ENCODE data around the gene RAPH1.

The RAPH1 gene

DNA sequence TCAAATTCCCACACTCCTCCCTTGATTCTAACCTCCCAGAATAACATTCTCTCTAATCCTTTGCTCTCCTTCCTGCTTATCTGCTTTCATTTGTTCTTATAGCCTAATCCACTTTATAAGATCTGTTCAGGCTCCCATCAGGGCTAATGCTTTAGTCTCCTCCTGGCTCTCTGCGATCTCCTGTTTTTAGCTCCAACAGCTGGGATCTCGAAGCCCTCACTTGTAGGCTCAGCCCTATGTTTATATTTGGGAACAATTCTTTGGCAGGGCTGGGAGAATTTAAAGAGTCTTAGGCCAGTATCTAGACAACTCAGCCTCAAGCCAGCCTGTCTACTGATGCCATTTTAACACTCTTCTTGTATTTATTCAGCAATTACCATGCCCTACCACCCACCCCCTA is 27.2 kb upstream of the RAPH1 start:
- TF ChIP-seq, protein P1, sequence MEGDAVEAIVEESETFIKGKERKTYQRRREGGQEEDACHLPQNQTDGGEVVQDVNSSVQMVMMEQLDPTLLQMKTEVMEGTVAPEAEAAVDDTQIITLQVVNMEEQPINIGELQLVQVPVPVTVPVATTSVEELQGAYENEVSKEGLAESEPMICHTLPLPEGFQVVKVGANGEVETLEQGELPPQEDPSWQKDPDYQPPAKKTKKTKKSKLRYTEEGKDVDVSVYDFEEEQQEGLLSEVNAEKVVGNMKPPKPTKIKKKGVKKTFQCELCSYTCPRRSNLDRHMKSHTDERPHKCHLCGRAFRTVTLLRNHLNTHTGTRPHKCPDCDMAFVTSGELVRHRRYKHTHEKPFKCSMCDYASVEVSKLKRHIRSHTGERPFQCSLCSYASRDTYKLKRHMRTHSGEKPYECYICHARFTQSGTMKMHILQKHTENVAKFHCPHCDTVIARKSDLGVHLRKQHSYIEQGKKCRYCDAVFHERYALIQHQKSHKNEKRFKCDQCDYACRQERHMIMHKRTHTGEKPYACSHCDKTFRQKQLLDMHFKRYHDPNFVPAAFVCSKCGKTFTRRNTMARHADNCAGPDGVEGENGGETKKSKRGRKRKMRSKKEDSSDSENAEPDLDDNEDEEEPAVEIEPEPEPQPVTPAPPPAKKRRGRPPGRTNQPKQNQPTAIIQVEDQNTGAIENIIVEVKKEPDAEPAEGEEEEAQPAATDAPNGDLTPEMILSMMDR (conservative IDR thresholded peaks at IDR 0.05), result no peak
- no peak for TF ChIP-seq ZFX (IDR thresholded peaks at IDR 0.05)
- no peak overlapping the region for H3K27ac ChIP-seq

DNA sequence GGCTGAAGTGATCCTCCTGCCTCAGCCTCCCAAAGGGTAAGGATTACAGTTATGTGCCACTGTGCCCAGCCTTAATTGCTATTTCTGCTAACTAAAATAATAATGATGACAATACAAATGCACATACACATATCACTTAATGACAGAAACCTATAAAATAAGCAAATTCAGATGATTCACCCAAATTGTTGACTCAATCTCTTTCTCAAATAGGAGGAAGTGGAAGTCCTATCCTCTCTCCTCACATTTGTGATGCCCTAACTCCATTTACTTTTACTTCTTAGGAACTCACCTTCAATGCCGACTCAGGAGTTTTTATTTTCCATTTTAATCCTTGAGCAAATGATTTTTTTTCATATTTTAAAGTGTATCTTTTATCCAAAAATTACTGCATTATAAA is 24.5 kb upstream of the RAPH1 start:
- no peak overlapping the region for H3K27ac ChIP-seq
- TF ChIP-seq ZFX (IDR thresholded peaks at IDR 0.05), result no peak
- TF ChIP-seq, protein P1 (conservative IDR thresholded peaks at IDR 0.05), result no peak

DNA sequence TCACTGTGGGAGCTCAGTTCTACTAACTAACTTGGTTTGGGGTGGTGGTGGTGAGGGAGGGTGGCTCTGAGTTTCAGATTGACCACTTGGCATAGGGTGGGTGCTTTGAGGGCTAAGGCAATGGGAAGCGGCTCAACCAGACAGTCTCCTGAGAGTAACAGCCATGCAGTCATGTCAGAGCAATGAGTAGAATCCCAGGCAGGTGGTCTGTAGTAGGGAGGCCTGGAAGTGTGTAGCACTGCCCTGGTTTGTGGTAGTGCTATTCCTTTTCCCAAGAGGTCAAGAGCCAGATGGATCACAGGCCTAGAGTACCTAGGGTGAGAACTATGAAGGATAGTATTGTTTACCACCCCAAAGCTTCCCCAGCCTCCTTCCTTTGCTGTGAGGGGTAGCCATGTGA is 18.7 kb upstream of the RAPH1 start:
- no peak for TF ChIP-seq ZFX (IDR thresholded peaks at IDR 0.05)
- TF ChIP-seq, protein P1 (conservative IDR thresholded peaks at IDR 0.05), result no peak
- H3K27ac ChIP-seq, result no peak overlapping the region

DNA sequence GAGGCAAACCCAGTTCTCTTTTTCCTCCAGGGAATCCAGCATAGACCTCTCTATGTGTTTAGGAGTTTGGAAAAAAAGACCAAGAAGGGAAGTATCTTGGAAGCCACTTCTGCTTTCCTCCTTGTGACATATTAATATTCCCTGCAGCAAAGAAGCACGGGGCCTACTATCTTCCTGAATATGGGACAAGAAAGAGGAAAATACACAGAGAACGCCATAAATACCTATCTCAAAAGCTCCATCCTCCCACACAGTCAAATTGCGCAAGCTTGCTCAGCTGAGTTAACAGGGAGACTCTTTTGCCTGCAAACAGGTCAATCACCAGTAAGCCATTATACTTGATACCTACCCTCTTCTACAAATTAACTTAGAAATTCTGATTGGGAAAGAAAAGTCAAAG is 16.7 kb upstream of the RAPH1 start:
- TF ChIP-seq ZFX (IDR thresholded peaks at IDR 0.05), result no peak
- TF ChIP-seq, protein P1 (conservative IDR thresholded peaks at IDR 0.05), result no peak
- H3K27ac ChIP-seq, result no peak overlapping the region

DNA sequence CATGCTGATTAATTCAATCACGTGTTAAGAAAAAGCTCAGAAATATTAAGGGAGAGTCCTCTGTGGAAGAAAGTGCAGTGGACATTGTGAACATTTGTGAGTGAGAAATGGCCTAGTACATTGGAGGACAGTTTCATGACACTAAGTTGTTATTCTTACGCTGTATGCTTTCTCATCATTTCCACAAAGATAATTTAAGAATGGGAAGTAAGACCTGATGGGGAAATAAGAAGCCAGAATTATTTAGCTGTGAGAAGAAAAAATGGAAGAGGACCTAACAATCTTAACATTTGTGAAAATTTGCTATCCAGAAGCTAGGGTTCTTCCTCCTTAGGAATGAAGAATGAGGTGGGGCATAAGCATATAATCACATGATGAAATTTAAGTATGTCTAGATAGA is 15.2 kb upstream of the RAPH1 start:
- H3K27ac ChIP-seq, result no peak overlapping the region
- TF ChIP-seq ZFX (IDR thresholded peaks at IDR 0.05), result no peak
- TF ChIP-seq, protein P1 (conservative IDR thresholded peaks at IDR 0.05), result no peak

DNA sequence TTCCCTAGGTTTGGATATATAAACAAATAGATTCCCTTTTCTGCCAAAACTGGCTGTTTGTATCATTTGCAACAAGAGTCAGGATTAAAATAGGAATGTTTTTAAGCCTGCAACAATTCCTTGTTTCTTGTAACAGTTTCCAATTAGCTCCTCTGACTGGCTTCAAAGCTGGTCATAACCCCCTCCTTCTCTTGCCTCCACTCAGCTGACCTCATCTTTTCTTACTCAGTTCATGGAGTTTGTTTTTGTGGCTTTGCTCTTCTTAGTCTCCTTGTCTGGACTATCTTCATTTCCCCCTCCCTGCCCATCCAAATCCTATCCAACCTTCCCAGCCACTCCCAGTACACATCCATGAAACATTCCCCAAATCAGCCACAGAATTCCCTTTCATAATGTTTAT is 14.3 kb upstream of the RAPH1 start:
- no peak for TF ChIP-seq ZFX (IDR thresholded peaks at IDR 0.05)
- TF ChIP-seq, protein P1 (conservative IDR thresholded peaks at IDR 0.05), result no peak
- no peak overlapping the region for H3K27ac ChIP-seq

DNA sequence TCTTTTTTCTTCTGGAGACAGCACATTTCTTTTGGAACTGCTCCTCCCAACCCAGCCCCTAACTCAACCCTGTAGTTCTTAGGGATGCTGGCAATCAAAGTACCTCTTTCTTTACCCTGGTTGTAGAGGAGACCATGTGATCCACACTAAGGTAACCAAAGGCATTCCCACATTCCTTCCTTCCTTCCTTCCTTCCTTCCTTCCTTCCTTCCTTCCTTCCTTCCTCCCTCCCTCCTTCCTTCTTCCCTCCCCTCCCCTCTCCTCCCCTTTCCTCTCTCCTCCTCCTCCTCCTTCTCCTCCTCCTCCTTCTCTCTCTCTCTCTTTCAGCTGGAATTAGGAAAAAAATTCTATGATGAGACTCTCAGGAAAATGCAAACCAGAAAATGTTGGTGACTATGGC is 13.8 kb upstream of the RAPH1 start:
- no peak overlapping the region for H3K27ac ChIP-seq
- TF ChIP-seq, protein P1 (conservative IDR thresholded peaks at IDR 0.05), result no peak
- no peak for TF ChIP-seq ZFX (IDR thresholded peaks at IDR 0.05)

Data from C4-2B (cell line).